H1 (cell line): ENCODE measurements around the gene MBP. TPM values are rescaled to one million over a fixed set of nuclear protein-coding genes. Genes with fewer than 3 reads are reported as not detected.

Source experiments
- SAP30 ChIP-seq: fragments of 300-600 bp; sonication (generic); IDR thresholded peaks from 2 replicates; pipeline ENCODE4 v1.7.1; 2012; ENCODE audit warnings: low read length, moderate library complexity, mild to moderate bottlenecking, inconsistent platforms; ENCODE audit not compliant: insufficient read depth, insufficient replicate concordance
- TAF7 ChIP-seq: optimal IDR thresholded peaks from 2 replicates; pipeline ENCODE3; 2011; ENCODE audit warnings: low read depth, mild to moderate bottlenecking, inconsistent platforms, low read length, moderate library complexity, borderline replicate concordance
- polyA plus RNA-seq, 7 experiments: library from polyadenylated mRNA; depleted of rRNA in 3 of 7; stranded (reverse) in 5 of 7; unstranded in 2 of 7; fragments of >200 nt in 5 of 7; fragments of 200-250 nt in 2 of 7; gene quantifications; 1 replicate in 5 of 7; 2 replicates in 1 of 7; 4 replicates in 1 of 7; pipeline versions ENCODE4 v1.2.1 to v1.2.3, GENCODE V29; 2011 to 2013; ENCODE audit warnings: missing spikeins in 2 of 7, mixed read lengths in 2 of 7
- total RNA-seq: library from RNA; stranded (reverse); fragmentation: NEBNext Ultra II Directional; extraction: Animal tissue kit (Norgen Biotek cat#: 25700); gene quantifications from 2 replicates; pipeline ENCODE4 v1.2.1, GENCODE V29; 2021

The MBP gene
- total and polyA plus RNA-seq, 2 of the 8 experiments (the other 6 are each of a cell fraction or from before 2014, with no cell fraction given), result 7.7 to 19.2 TPM

DNA sequence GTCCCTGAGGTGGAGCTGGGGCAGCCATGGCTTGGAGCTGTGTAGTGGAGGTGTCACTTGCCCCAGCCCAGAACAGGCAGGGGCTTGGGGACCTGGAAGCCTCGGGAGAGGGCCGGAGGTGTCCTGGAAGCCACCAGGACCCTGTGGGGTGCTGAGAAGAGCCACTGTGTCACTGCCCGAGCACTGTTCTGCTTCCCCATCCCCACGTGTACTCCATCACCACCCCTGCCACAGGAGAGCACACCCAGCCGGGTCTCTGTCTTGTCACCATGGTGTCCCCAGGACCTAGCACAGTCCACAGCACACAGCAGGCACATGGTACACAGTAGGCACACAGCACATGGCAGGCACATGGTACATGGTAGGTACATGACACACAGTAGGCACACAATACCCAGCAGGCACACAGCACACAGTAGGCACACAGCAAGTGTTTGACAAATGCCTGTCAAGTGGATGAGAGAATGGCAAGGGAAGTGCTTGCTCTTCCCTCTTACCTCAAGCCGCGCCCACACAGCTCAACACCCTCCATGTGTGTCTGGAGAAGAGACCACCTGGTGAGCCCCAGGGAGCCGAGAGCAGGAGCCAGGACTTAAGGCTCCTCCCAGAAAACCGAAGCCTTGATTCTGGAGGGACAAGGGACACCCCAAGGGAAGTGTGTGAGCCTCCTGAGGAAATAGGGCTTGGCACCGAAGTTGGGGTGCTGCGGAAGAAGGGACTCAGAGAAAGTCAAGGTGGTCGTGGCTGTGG is 13.3 kb downstream of the MBP start (continued):
- TF ChIP-seq TAF7 (no peak), SAP30 (no peak)
